Loucy (cell line): Measurements from ENCODE around the gene GPR84.

Experiments used
- EZH2phosphoT487 ChIP-seq: fragments of 200-600 bp; IDR thresholded peaks from 2 replicates; pipeline ENCODE4 v1.6.1; 2018; ENCODE audit warnings: antibody characterized with exemption, mild to moderate bottlenecking, moderate library complexity, borderline replicate concordance
- TF ChIP-seq, protein P1 (sequence below): fragments of 200-600 bp; sonication (generic); conservative IDR thresholded peaks from 2 replicates; pipeline ENCODE4 v1.5.1; 2014; ENCODE audit warnings: mild to moderate bottlenecking, antibody characterized with exemption, low read length

DNA sequence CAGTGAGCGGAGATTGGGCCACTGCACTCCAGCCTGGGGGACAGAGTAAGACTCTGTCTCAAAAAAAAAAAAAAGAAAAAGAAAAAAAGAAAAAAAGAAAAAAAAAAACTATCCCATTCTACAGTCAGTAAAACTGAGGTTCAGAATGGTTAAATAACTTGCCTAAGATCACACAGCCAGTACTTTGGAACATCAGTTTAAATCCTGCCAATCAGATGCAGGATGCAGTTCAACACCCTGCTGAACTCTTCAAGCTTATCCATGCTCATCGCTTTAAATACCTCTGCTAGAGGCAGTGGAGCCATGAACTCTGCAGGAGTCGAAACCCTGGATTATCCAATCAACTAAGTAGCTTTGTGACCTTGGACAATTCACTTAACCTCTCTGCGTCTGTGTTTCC lies 16.9 kb upstream of the GPR84 start:
- TF ChIP-seq, protein P1, sequence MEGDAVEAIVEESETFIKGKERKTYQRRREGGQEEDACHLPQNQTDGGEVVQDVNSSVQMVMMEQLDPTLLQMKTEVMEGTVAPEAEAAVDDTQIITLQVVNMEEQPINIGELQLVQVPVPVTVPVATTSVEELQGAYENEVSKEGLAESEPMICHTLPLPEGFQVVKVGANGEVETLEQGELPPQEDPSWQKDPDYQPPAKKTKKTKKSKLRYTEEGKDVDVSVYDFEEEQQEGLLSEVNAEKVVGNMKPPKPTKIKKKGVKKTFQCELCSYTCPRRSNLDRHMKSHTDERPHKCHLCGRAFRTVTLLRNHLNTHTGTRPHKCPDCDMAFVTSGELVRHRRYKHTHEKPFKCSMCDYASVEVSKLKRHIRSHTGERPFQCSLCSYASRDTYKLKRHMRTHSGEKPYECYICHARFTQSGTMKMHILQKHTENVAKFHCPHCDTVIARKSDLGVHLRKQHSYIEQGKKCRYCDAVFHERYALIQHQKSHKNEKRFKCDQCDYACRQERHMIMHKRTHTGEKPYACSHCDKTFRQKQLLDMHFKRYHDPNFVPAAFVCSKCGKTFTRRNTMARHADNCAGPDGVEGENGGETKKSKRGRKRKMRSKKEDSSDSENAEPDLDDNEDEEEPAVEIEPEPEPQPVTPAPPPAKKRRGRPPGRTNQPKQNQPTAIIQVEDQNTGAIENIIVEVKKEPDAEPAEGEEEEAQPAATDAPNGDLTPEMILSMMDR, result no peak
- TF ChIP-seq EZH2phosphoT487, result no peak
